ENCODE results near the gene KIAA1671.

- no peak for TF ChIP-seq CTCF (IDR thresholded peaks at IDR 0.05; ENCODE audit: low read length)
- no peak for TF ChIP-seq EZH2 (IDR thresholded peaks at IDR 0.05; ENCODE audit: borderline replicate concordance, low read length)
Observed at GRCh38 chr22:25156736-25157135, 204.2 kb downstream of the KIAA1671 start.
